DMS114 treated with DMSO at 0.1 percent for 48 hours (cell line): ENCODE data around the gene CPNE7.

Source experiments
- DNase-seq: peaks from one replicate; lab custom pipeline; 2025; ENCODE audit not compliant: unreplicated experiment; lab: John Stamatoyannopoulos, UW

Gene CPNE7

DNA sequence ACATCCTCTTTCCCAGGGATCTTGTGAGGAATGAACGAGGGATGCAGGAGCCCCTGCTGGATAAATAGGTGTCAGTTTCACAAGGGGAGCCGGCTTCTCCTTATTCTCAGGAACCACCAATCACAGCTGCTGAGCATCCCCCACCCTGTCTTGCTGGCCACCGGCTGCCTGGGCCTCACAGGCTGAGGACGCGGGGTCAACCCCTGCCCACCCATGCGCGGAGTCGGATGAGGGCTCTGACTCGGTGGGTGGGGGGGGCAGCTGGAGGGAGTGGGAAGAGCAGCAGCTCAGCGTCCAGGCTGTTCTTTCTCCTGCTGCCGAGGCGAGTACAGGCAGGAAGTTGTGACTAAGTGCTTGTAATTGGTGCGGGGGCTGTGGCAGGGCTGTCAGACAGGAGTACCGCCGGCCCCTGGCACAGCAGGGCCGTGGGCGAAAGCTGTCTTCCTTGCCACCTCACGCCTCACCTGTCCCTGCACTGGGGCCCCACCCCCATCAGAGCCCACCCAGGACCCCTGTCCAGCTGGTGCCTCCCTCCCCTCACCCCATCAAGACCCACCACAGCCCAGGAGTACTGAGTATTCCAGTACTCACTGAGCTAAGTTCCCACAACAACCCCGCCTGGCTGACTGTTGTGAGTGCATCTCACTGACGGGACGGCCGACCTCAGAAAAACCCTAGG, 26.9 kb downstream of the CPNE7 start:
- DNase-seq: no peak

DNA sequence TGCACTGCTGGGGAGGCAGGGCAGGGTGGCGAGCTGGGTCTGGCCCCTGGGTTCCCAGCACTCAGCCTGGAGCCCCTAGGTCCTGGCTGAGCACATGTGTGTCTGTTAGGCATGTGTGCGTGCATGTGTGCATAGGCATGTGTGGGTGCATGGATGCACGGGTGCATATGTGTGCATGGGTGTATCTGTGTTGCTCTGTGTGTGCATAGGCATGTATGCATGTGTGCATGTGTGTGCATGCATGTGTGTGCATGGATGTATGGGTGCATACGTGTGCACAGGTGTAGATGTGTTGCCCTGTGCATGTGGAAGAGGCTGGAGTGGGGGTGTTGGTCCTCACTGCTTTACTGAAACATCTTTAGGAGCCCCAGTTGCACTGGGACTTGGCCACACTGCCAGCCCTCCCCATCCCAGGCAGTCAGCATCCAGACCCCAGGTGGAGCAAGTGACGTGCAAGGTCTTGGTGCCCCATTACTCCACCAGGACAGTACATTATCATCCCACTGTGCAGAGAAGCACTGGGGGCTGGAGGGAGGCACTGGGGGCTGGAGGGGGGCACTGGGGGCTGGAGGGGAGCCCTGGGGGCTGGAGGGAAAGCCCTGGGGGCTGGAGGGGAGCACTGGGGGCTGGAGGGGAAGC, 27.5 kb downstream of the CPNE7 start:
- no peak for DNase-seq

DNA sequence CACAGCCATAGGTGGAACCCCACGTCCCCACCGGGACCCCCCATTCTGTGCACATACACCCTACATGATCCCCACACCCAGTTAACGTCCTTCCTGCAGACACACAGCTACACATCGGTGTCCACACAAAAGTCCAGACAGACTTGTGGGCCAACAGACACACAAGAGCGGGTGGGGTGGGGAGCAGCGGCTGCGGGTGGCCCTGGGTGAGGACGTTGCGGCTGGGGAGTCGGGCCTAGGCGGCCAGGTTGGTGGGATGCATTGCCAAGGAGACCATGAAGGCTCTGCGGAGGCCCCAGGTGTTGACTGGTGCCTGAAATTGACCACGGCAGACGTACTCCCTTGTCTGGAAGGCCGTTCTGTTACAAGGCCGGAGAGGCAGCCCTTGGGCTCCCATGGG, 29.2 kb downstream of the CPNE7 start:
- DNase-seq: no peak

DNA sequence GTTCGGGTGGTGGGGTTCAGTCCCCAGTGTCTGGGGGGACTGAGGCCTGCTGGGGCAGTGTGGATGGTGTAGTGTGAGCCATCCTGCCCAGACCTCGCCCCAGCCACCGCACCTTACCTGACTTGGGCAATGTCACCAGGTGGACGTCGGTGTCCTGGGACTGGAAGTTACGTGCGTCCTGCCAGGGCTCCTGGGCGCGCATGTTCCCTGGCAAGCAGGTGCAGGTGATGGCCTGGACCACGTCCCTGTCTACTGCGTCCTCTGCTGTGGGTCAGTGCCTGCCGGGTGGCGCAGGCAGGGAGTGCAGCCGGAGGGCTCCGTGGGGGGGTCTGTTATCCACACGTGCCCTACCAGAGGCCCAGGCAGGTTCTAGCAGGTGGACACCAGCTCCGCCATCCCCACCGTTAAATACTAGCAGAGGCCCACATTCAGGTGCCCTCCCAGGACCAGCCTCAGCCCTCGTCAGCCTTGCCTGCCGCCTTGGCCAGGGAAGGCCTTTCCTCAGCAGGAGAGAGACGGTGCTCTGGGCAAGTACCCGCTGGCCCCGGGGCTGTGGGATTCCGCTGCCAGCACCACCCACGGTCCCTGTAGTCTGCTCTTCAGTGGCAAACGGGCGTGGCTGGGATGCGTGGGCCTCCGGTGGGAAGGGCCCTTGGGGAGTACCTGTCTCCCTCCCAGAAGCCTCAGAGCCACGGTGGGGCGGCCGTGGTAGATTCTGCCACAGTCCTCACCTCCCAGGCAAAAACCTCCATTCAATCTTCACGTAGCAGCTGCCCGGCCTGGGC, 29.8 kb downstream of the CPNE7 start:
- no peak for DNase-seq

DNA sequence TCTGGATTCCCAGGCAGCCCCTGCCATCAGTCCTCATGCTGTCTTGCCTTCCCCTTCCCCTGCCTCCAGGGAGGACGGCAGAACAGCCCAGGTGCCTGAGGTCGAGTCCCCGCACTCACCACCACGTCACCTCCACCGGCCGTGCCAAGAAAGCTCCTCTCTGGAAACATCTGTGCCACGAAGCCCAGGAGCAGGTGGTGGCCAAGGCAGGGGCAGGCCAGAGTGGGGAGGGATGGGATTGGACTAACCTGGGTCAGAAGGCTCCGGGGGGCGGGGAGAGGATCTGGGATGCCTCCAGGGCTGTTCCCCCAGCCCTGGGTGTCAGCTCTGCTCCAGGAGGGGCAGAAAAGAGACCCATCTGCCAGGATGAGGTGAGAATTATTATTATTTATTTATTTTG, 30.4 kb downstream of the CPNE7 start:
- DNase-seq: no peak

DNA sequence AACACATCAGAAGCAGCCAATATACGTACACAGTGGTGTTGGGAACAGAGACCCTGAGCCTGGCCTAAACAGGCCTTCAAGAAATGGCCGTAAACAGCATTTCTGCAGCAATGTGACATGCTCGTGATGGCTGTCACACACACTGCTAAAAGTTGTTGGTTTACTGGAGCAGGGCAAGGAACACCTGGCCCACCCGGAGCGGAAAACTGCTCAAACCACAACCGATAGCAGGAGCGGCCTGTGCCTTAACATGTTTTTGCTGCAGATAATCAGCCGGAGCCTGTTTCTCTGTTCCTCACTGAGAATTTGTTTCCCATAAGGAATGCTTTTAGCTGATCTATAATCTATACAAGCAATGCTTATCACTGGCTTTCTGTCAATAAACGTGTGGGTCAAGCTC, 31.9 kb downstream of the CPNE7 start:
- no peak for DNase-seq

DNA sequence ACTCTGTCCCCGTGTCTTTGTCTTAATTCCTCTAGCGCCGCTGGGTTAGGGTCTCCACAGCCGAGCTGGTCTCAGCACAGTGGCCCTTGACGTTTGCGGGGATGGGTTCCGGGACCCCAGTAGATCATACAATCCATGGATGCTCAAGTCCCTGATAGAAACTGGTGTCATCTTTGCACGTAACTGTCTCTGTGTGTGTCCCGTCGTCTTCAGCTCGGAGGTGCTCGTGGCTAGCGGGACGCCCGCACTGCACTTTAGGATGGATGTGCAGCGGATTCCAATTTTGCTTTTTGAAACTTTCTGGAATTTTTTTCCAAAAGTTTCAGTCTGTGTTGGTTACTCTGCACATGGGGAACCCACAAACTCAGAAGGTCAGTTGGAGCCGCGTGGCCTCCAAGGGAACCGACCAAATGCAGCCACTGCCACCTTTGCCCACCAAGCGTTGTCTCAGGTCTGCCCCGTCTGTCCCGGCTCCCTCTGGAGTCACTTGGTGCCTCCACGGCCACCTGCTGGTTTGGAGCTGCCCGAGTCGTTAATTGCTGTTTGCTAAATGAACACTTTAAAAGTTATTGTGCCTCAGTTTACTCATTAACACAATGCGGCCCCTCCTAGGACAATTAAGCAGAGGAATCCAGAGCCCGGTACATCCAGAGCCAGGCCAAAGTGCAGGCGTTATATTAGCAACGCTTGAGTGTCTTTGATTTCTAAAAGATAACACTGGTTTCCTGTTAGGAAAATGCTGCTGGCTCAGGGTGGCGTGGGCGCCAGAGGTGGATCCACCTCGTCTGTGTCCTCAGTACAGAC, 32.6 kb downstream of the CPNE7 start:
- no peak for DNase-seq

DNA sequence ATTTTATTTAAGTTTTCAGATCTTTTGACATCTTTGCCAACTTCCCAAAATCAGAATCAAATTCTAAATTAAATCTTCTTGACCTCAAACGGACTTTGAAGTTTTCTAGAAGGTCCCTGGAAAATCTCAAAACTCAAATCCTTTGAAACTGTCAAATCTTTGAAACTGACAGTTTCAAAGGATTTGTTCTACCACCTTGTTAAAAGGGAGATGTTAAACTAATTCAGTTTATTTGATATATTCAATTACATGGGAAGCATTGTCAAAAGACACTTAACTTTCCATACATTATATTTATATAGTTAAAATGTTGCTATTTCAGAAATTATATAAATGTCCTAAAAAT, 34.5 kb downstream of the CPNE7 start:
- DNase-seq: no peak

DNA sequence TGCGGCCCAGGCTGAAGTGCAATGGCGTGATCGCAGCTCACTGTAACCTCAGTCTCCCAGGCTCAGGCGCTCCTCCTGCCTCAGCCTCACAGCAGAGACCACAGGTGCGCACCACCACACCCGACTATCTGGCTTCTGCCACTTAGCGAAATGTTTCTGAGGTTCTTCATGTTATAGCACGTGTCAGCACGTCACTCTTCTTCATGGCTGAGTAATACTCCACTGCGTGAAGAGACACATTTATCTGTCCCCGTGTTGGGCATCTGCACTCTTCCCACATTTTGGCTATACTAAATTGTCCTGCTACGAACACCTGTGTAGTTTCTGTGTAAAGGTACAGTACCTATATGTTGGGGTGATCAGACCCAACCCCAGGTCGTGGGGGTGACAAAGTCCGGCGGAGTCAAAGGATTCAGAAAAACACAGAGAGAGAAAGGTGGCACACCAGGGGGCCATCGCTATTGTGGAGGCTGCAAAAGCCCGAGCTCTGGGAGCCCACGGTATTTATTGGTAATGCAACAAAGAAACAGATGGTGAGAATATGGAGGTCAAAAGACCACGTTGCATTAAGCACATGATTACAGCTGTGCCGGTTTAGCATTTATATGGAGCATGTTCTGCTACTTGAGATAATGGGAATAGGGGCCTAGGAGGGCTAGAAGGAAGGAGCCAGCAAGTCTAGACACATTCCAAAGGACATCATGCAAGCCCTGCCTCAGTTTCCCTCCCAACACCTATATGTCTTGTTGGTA, 37.0 kb downstream of the CPNE7 start:
- DNase-seq: no peak

DNA sequence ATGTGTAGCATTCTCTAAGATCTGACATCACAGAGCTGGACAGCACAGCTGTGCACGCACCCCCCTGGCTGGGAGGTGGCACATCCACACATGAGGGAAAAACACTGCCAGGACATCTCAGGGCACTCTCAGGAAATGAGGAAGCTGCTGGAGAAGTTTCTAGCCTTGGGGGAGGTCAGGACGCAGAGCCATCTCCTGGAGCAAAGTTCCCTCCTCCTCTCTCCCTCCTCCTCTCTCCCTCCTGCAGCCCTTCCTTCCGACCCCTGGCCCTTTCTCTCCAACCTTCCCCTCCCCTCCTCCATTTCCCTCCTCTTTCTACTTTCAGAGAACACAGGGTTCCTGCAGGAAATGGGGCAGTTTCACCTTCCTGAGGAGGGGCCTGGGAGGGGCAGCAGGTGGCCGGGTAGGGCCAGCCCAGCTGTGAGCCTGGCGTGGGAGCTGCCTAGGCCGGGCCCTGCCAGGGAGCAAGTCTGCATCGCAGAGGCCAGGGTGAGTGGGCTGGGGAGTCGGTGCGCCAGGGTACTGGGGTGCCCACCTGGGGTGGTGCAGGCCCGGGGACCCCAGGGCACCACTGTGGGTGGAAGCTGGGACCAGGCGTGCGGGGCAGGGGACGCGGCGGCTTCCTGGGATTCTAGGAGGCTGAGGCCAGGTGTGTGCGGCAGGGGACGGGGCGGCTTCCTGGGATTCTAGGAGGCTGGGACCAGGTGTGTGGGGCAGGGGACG, 37.8 kb downstream of the CPNE7 start, which contains the start of gene DPEP1:
TSS of gene DPEP1 (plus strand) at position 412 of the 723 bp plus-strand sequence. CDS start 16,769 bp downstream, outside the sequence.
- DNase-seq: no peak

DNA sequence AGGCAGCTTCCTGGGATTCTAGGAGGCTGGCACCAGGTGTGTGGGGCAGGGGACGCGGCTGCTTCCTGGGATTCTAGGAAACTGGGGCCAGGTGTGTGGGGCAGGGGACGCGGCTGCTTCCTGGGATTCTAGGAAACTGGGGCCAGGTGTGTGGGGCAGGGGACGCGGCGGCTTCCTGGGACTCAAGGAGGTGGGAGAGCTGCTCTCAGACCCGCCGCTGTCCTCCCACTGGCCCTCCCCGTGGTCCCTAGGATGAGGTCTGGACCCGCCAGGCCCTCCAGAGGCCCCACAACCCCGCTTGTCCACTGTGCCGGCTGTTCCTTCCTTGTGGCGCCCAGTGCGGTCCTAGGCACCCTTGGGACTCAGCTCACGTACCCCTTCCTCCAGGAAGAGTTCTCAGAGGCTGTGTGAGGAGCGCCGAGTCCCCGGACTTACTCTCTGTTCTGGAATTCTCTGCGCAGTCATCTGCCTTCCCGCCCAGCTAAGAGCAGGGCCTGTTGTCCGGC, 38.4 kb downstream of the CPNE7 start:
- no peak for DNase-seq

DNA sequence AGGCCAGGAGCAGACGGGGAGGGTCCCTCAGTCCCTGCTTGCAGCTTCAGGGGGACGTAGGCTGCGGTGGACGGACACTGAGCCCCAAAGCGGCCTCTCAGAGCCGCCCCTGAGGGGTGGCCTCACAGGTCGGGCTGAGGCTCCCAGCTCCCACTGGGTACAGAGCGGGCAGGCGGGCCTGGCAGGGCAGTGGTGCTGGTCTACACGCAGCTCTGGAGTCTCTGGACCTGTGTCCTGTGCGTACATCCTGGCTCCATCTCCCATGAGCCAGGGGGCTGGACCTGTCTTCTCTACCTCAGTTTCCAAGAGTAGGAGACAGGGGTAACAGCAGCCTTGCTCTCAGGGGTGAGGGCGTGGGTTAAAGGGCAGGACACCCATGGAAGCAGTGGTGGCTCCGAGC, 39.6 kb downstream of the CPNE7 start:
- DNase-seq: no peak

DNA sequence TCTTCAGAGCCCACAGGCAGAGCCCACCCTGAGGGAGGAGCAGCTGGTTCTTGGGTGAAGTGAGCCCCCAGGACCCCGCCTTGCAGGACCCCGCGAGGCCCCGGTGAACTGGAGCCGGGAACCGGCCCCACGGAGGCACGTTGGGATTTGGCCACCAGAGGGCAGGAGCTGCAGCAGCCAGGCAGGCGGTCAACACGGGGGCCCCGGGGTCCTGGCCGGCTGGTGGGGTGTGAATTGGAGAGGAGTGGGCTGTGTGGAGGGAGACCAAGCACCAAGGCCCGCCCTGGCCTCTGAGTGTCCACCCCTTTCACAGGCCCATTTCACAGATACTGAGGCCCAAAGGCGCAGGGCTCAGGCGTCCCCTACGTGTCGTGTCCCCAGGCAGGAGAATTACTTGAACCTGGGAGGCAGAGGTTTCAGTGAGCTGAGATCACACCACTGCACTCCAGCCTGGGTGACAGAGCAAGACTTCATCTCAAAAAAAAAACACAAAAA, 40.1 kb downstream of the CPNE7 start:
- no peak for DNase-seq

DNA sequence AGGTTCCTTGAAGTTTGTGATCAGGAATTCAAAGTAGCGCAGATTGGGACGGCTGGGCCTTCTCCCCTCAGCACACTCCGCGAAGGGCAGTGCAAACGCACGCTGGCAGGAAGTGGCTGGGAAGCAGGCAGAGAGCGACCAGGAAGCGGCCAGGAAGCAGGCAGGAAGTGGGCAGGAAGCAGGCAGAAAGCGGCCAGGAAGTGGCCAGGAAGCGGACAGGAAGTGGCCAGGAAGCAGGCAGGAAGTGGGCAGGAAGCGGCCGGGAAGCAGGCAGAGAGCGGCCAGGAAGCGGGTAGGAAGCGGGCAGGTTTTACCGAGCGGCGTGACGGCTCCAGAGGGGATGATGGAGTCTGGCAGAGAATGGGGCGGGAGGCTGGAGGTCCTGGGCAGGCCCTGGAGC, 41.1 kb downstream of the CPNE7 start:
- DNase-seq: no peak

DNA sequence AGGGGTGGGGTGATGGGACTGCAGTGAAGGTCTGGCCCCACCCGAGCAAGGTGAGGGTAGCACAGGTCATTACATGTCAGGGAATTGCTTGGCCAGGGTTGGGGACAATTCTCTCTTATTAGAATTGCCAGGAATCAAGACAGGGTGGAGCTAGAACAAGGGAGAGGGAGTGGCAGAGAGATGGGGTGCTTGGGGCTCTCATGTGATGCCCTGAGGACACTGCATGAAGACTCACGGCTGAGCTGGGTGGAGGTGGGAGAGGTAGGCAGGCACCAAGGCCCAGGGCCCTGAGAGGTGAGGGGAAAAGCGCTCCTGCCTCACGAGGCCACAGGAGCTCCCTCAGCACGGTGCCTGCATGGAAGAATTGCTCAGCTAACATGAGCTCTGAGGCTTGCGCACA, 41.5 kb downstream of the CPNE7 start:
- no peak for DNase-seq

DNA sequence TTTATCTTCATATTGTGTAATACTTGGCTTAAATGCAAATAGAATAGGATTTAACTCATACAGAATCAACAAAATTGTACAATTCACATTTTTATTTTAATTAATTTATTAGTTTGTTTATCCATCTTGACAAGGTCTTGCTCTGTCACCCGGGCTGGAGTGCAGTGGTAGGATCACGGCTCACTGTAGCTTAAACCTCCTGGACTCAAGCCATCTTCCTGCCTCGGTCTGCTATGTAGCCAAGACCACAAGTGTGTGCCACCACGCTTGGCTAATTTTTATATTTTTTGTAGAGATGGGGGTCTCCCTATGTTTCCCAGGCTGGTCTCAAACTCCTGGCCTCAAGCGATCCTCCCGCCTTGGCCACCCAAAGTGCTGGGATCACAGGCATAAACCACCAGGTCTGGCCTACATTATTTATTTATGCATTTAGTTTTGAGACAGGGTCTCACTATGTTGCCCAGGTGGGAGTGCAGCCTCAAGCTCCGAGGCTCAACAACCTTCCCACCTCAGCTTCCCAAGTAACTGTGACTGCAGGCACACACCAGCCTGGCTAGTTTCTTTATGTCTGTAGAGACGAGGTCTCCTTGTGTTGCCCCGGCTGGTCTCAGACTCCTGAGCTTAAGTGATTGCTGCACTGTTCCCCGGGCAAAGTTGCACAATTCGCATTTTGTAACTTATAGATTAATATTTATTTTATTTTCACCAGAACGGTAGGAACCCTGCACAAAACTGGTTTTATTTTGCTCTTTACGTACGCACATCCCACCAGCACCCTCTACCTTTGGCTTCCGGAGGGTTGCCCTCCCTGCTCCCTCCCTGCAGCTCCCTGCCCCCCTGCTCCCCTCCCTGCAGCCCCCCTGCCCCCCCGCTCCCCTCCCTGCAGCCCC, 42.8 kb downstream of the CPNE7 start:
- DNase-seq: no peak

DNA sequence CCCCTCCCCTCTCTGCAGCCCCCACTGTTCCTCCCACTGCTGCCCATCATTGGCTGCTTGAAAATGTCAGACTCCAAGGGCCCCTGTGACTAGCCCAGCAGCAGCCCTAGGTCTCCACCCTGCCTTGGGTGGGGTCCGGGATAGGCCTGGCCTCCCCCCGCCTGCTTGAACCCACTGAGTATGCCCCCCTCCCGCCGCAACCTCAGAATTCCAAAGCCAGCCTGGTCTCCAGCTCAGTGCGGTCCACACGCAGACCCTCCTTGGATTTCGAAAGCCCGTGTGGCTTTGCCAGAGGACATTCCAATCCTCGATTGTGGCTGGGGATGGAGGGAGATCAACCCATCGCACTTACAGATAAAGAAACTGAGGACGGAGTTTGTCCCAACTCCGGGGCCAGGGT, 44.3 kb downstream of the CPNE7 start:
- no peak for DNase-seq

DNA sequence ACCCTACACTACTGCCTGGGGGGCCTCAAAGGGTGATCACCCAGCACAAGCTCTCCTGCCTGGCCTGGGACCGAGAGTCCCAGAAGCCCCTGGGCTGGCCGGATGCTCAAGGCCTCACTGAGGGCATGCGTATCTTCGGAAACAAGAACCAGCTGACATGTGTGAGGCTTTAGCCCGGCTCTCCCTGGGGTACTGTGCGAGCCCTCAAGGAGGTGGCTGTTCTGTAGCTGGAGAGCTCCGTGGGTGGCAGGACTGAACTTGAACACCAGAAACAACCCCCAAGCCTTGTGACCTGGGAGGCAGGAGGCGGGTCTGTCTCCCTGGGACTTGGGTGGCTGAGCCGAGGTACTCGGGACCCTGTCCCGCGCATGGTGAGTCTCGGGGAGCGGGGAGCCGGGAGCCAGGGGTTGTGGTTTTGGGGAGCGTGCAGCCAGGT, 44.9 kb downstream of the CPNE7 start:
- no peak for DNase-seq
